Heart left ventricle (tissue), 13 donors: ENCODE measurements around the gene STXBP1.

Experiments
- POLR2A ChIP-seq, 2 donors: fragments of 450-650 bp; IDR thresholded peaks; one replicate each; pipeline ENCODE4 v1.6.1; 2017; ENCODE audit warnings: antibody characterized with exemption in 2 of 2, mild to moderate bottlenecking in 2 of 2, moderate library complexity in 2 of 2
- TF ChIP-seq, protein P1 (sequence below), 12 donors: fragments of 200-600 bp; sonication (generic) in 4 of 12; IDR thresholded peaks; one replicate each; pipeline versions ENCODE4 v1.5.0 to v1.8.0; 2018 to 2022; ENCODE audit warnings: antibody characterized with exemption in 12 of 12, mild to moderate bottlenecking in 5 of 12
- donor health status: ischemic (EF 13 %, LVEDD 7.1; RV severe dilation, severe dysfunction).
- donor health status: DM: no; HTN: yes; CAD: no.
- donor health status: DM: no; HTN: no; CAD: no.
- donor health status: ischemic (EF 25% LVEDD 6.9; RV normal size, moderate dysfunction).
- donor health status: ischemic (EF 25% LVEDD 5.7; RV mildly dilated, moderate dysfunction).
- donor health status: ischemic (EF 35%, LVEDD 5.7; RV mildly dilated, moderate dysfunction).
- donor health status: nonischemic (EF 11% LVEDD 7.7; RV severe dilation, severe dysfunction).
- donor health status: DM: yes; HTN: yes; CAD: no.
- donor health status: PGD.
- donor health status: ischemic (EF 29% LVEDD 5.4; RV normal size, mild dysfunction).
- donor health status: nonischemic (EF 23%, LVEDD 6.1; RV moderate dilation, normal function).

DNA sequence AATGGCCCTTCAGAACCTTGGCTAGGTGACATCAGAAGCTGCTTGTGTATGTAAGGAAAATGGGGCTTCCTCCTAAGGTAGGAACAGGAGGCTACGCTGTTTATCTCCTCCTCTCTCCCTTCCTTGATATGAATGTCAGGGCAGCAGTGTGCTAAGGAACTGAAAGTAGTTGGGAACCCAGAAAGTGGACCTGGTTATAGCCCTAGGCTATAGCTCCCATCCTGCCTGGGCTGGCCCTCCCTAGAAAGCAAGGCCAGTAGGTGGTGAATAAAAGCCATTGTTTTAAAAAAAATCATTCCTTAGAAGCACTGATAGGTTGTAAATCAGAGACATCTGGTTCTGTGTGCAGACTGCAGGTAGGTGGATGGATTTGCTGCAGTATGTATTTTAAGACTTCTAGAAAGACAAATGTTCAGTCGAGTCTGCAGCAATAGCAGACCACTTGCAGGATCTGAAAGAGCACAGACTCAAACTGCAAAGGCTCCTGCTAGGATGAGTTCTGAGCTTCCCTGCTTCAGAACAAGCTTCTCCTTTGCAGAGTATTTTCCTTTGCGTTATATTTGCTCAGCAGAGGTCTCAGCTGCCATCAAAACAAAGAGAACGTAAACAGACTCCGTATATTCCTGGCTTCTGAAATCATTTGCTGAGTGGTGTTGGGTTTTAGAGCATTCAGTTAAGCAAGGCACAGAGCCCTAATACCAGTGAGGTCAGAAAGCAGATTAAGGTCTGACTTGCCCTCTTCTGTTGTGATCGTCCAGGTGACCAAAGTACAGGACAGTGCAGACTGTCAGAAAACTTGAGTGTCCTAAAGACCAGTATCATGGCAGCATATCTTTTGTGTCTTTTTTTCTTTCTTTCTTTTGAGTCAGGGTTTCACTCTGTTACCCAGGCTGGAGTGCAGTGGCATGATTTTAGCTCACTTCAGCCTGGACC lies 74.7 kb downstream of the STXBP1 start:
- TF ChIP-seq, protein P1, sequence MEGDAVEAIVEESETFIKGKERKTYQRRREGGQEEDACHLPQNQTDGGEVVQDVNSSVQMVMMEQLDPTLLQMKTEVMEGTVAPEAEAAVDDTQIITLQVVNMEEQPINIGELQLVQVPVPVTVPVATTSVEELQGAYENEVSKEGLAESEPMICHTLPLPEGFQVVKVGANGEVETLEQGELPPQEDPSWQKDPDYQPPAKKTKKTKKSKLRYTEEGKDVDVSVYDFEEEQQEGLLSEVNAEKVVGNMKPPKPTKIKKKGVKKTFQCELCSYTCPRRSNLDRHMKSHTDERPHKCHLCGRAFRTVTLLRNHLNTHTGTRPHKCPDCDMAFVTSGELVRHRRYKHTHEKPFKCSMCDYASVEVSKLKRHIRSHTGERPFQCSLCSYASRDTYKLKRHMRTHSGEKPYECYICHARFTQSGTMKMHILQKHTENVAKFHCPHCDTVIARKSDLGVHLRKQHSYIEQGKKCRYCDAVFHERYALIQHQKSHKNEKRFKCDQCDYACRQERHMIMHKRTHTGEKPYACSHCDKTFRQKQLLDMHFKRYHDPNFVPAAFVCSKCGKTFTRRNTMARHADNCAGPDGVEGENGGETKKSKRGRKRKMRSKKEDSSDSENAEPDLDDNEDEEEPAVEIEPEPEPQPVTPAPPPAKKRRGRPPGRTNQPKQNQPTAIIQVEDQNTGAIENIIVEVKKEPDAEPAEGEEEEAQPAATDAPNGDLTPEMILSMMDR (IDR thresholded peaks at IDR 0.05), result no peak
- no peak for TF ChIP-seq POLR2A (IDR thresholded peaks at IDR 0.05)
